ENCODE results near the gene CNR2.
A peak's percentile ranks its signal among the peaks of the same experiment; 100 is the strongest.

The CNR2 gene

DNA sequence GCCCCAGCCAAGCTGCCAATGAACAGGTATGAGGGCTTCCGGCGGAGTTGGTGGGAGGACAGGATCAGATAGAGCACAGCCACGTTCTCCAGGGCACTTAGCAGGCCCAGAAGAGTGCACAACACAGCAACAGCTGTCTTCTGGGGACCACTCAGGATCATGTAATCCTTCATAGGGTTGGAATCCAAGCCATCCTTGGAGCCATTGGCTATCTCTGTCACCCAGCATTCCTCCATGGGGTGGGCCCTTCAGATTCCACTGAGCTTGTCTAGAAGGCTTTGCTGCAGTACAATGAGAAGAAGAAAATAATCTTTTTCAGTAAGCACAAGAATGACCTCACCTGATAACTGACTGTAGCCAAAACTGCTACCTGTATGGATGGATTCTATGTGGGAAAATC, 37.8 kb downstream of the CNR2 start:
- H3K36me3 ChIP-seq (ENCODE audit: insufficient read depth): no peaks in the 10 kb centered on the region
- H3K4me3 ChIP-seq (IDR thresholded peaks at IDR 0.05; ENCODE audit: insufficient read depth, low read depth, low read length): no peak overlapping the region
- TF ChIP-seq, protein P1, sequence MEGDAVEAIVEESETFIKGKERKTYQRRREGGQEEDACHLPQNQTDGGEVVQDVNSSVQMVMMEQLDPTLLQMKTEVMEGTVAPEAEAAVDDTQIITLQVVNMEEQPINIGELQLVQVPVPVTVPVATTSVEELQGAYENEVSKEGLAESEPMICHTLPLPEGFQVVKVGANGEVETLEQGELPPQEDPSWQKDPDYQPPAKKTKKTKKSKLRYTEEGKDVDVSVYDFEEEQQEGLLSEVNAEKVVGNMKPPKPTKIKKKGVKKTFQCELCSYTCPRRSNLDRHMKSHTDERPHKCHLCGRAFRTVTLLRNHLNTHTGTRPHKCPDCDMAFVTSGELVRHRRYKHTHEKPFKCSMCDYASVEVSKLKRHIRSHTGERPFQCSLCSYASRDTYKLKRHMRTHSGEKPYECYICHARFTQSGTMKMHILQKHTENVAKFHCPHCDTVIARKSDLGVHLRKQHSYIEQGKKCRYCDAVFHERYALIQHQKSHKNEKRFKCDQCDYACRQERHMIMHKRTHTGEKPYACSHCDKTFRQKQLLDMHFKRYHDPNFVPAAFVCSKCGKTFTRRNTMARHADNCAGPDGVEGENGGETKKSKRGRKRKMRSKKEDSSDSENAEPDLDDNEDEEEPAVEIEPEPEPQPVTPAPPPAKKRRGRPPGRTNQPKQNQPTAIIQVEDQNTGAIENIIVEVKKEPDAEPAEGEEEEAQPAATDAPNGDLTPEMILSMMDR (conservative IDR thresholded peaks at IDR 0.05; ENCODE audit: low read depth, low read length): no peak
- no peak overlapping the region for H2AFZ ChIP-seq (ENCODE audit: low read depth)
- no peaks in the 10 kb centered on the region for H3K79me2 ChIP-seq (ENCODE audit: insufficient read depth, low read depth)
- H3K4me1 ChIP-seq (ENCODE audit: low read depth, poor library complexity, severe bottlenecking): no peaks in the 10 kb centered on the region
- no peaks in the 10 kb centered on the region for H3K27me3 ChIP-seq (ENCODE audit: insufficient read depth, low read depth)
- no peak overlapping the region for H3K27ac ChIP-seq
- no peak overlapping the region for H3K9ac ChIP-seq
- H3K4me2 ChIP-seq: no peak overlapping the region
- H4K20me1 ChIP-seq (ENCODE audit: insufficient read depth): no peaks in the 10 kb centered on the region

DNA sequence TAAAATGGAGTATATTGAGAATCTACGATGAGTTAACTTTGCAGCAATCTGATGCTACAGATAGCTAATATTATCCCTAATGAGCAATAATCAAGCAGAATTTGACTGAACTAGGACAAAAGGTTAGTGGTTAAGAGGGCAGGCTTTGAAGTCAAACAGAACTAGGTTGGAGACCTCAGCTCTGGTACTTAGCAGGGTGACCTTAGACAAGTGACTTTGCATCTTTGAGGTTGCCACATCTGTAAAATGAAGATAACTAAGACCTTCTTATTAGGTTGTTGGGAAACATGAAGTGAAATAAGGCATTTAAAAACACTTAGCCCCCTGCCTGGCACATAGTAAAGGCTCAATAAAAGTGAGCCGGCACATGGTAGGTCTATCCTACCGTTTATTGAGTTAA, 40.7 kb downstream of the CNR2 start:
- no peak overlapping the region for H3K4me3 ChIP-seq (IDR thresholded peaks at IDR 0.05; ENCODE audit: insufficient read depth, low read depth, low read length)
- TF ChIP-seq, protein P1 (conservative IDR thresholded peaks at IDR 0.05; ENCODE audit: low read depth, low read length): no peak
- H3K4me1 ChIP-seq (ENCODE audit: low read depth, poor library complexity, severe bottlenecking): peaks cover 6% of the 10 kb centered on the region
- no peaks in the 10 kb centered on the region for H4K20me1 ChIP-seq (ENCODE audit: insufficient read depth)
- H3K9ac ChIP-seq: no peak overlapping the region
- H2AFZ ChIP-seq (ENCODE audit: low read depth): no peak overlapping the region
- no peaks in the 10 kb centered on the region for H3K79me2 ChIP-seq (ENCODE audit: insufficient read depth, low read depth)
- H3K27ac ChIP-seq: no peak overlapping the region
- no peaks in the 10 kb centered on the region for H3K27me3 ChIP-seq (ENCODE audit: insufficient read depth, low read depth)
- no peak overlapping the region for H3K4me2 ChIP-seq
- H3K36me3 ChIP-seq (ENCODE audit: insufficient read depth): no peaks in the 10 kb centered on the region

DNA sequence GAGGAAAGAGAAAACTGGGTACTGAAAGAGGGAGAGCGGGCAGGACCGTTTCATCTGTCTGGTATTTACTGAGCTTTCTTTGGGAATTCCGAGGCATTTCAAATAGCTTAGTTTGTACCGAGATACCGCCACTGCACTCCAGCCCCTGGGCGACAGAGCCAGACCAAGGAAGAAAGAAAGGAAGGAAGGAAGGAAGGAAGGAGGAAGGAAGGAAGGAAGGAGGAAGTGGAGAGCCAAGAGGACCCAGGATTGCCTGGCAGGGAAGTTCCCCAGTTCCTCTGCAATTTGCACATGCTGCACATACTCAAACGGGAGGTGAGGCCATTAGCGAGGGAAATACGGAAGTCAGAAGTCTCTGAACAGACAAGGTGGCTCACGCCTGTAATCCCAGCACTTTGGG, 44.1 kb downstream of the CNR2 start:
- no peaks in the 10 kb centered on the region for H3K79me2 ChIP-seq (ENCODE audit: insufficient read depth, low read depth)
- no peak overlapping the region for H3K4me3 ChIP-seq (IDR thresholded peaks at IDR 0.05; ENCODE audit: insufficient read depth, low read depth, low read length)
- TF ChIP-seq, protein P1 (conservative IDR thresholded peaks at IDR 0.05; ENCODE audit: low read depth, low read length): no peak
- no peaks in the 10 kb centered on the region for H4K20me1 ChIP-seq (ENCODE audit: insufficient read depth)
- no peak overlapping the region for H3K9ac ChIP-seq
- no peaks in the 10 kb centered on the region for H3K36me3 ChIP-seq (ENCODE audit: insufficient read depth)
- H3K4me1 ChIP-seq (ENCODE audit: low read depth, poor library complexity, severe bottlenecking): peaks cover 32% of the 10 kb centered on the region
- peak overlapping the region; percentile 94; the same call in 1 of the 2 replicates for H2AFZ ChIP-seq (ENCODE audit: low read depth)
- no peaks in the 10 kb centered on the region for H3K27me3 ChIP-seq (ENCODE audit: insufficient read depth, low read depth)
- no peak overlapping the region for H3K4me2 ChIP-seq
- no peak overlapping the region for H3K27ac ChIP-seq

DNA sequence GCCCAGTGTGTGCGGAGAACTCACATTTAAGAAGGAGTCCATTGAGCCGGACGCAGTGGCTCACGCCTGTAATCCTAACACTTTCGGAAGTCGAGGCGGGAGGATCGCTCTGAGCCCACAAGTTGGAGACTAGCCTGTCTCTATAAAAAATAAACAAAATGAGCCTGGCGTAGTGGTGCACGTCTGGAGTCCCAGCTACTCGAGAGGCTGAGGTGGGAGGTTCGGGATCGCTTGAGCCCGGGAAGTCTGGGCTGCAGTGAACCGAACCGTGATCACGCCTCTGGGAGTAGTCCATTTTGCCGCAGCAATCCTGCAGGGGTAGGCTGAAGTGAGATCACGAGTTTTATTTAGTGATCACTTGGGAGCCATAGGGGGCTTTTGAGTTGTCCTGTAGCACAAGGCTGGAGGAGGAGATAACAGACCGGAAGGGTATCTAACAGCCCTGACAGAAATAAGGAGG, 44.6 kb downstream of the CNR2 start:
- Histone ChIP-seq H3K27ac (no peak overlapping the region), H3K4me1 (ENCODE audit: low read depth, poor library complexity, severe bottlenecking) (peaks cover 32% of the 10 kb centered on the region), H3K36me3 (ENCODE audit: insufficient read depth) (no peaks in the 10 kb centered on the region), H4K20me1 (ENCODE audit: insufficient read depth) (no peaks in the 10 kb centered on the region), H3K4me2 (peak overlapping the region; percentile 87), H3K79me2 (ENCODE audit: insufficient read depth, low read depth) (no peaks in the 10 kb centered on the region), H2AFZ (ENCODE audit: low read depth) (peak overlapping the region; percentile 94), H3K9ac (0 out of 2 replicates have a peak overlapping the region, but pooled peaks have one; percentile 18), H3K4me3 (IDR thresholded peaks at IDR 0.05; ENCODE audit: insufficient read depth, low read depth, low read length) (no peak overlapping the region), H3K27me3 (ENCODE audit: insufficient read depth, low read depth) (no peaks in the 10 kb centered on the region)
- TF ChIP-seq, protein P1 (conservative IDR thresholded peaks at IDR 0.05; ENCODE audit: low read depth, low read length): peak; percentile 15; the same call in 1 of the 2 replicates
